Adrenal gland (tissue), 5 donors: ENCODE data around the gene THTPA.

Experiments
- POLR2A ChIP-seq, 2 donors: fragments of 450-650 bp; IDR thresholded peaks; one replicate each; pipeline ENCODE4 v1.6.1; 2017; ENCODE audit warnings: antibody characterized with exemption in 2 of 2, mild to moderate bottlenecking in 2 of 2, moderate library complexity in 1 of 2
- TF ChIP-seq, protein P1 (sequence below), 6 experiments: fragments of 450-650 bp in 4 of 6; fragments of 200-600 bp in 2 of 6; sonication (generic) in 1 of 6; IDR thresholded peaks; 1 replicate in 5 of 6; 2 replicates in 1 of 6; pipeline versions ENCODE4 v1.5.1 to v1.8.0; 2016 to 2021; ENCODE audit warnings: antibody characterized with exemption in 6 of 6, mild to moderate bottlenecking in 2 of 6, moderate library complexity in 1 of 6
- donor health status: DM: no; HTN: no; CAD: no.

DNA sequence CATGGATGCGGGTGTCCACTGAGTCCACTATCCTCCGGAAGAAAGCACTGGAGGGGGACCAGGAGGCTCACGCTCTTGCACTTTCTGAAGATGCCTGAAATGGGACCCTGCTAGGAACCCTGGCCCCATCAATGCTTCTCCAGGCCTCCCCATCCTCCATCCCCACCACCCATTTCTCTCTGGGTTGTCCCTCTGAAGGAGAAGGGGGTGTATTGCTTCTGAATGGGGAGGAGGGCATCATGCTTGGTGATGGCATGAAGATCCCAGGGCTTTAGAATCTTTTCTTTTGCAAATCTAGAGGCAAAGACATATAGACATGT, 23.2 kb downstream of the THTPA start:
- TF ChIP-seq, protein P1, sequence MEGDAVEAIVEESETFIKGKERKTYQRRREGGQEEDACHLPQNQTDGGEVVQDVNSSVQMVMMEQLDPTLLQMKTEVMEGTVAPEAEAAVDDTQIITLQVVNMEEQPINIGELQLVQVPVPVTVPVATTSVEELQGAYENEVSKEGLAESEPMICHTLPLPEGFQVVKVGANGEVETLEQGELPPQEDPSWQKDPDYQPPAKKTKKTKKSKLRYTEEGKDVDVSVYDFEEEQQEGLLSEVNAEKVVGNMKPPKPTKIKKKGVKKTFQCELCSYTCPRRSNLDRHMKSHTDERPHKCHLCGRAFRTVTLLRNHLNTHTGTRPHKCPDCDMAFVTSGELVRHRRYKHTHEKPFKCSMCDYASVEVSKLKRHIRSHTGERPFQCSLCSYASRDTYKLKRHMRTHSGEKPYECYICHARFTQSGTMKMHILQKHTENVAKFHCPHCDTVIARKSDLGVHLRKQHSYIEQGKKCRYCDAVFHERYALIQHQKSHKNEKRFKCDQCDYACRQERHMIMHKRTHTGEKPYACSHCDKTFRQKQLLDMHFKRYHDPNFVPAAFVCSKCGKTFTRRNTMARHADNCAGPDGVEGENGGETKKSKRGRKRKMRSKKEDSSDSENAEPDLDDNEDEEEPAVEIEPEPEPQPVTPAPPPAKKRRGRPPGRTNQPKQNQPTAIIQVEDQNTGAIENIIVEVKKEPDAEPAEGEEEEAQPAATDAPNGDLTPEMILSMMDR (IDR thresholded peaks at IDR 0.05): no peak
- TF ChIP-seq POLR2A (IDR thresholded peaks at IDR 0.05): no peak
